ENCODE data around the gene CPT1A. TPM values are rescaled to one million over a fixed set of nuclear protein-coding genes. Genes with fewer than 3 reads are reported as not detected.

CPT1A gene
- total RNA-seq, 1 donor from 2014 or later = 76.3 TPM

- H3K9me3 ChIP-seq = no peaks in the 10 kb centered on the region
- no peak for DNase-seq (ENCODE audit: low spot score in 2 of 2)
- intact Hi-C loops (cut with DNase I) = no loop called here
Measured at GRCh38 chr11:68880851-68881250, 39.1 kb upstream of the CPT1A start.

GRCh38 chr11:68878022-68878421 lies 36.3 kb upstream of the CPT1A start:
- H3K27me3 ChIP-seq = no peaks in the 10 kb centered on the region
- intact Hi-C loops (cut with DNase I) = no loop called here
- no peak overlapping the region for H3K27ac ChIP-seq
- no peaks in the 10 kb centered on the region for H3K9me3 ChIP-seq
- DNase-seq (ENCODE audit: low spot score in 2 of 2) = no peak
- no peak for TF ChIP-seq CTCF (IDR thresholded peaks at IDR 0.05)
- no peak overlapping the region for H3K4me3 ChIP-seq
- peaks cover 0 to 14% of the 10 kb centered on the region in 2 donors for H3K4me1 ChIP-seq
- H3K36me3 ChIP-seq = no peaks in the 10 kb centered on the region

More at GRCh38 chr11:68880851-68881250, 39.1 kb upstream of the CPT1A start:
- no peak for TF ChIP-seq CTCF (IDR thresholded peaks at IDR 0.05)
- Histone ChIP-seq H3K4me1 (no peaks in the 10 kb centered on the region), H3K27ac (no peak overlapping the region), H3K27me3 (no peaks in the 10 kb centered on the region), H3K4me3 (no peak overlapping the region), H3K36me3 (no peaks in the 10 kb centered on the region)

- H3K9me3 ChIP-seq = no peaks in the 10 kb centered on the region
- intact Hi-C loops (cut with DNase I) = loop anchor here (2.0 kb wide), 1 partner anchor 18 kb away; no protein-coding TSS in a partner anchor
- DNase-seq (ENCODE audit: low spot score in 2 of 2) = no peak
- no peak for TF ChIP-seq CTCF (IDR thresholded peaks at IDR 0.05)
- H3K27me3 ChIP-seq = no peaks in the 10 kb centered on the region
- peak overlapping the region; percentile 40 to 78 for H3K27ac ChIP-seq
- no peaks in the 10 kb centered on the region for H3K36me3 ChIP-seq
- peak overlapping the region; percentile 21 to 30 for H3K4me3 ChIP-seq
- peaks cover 9 to 47% of the 10 kb centered on the region in 2 donors for H3K4me1 ChIP-seq
Measured at GRCh38 chr11:68872216-68873003, 30.7 kb upstream of the CPT1A start.

- H3K36me3 ChIP-seq = no peaks in the 10 kb centered on the region
- no peaks in the 10 kb centered on the region for H3K27me3 ChIP-seq
- no peaks in the 10 kb centered on the region for H3K9me3 ChIP-seq
- intact Hi-C loops (cut with DNase I) = loop anchor here (2.0 kb wide), 1 partner anchor 30 kb away; the partner anchor contains the start of gene CPT1A
- TF ChIP-seq CTCF (IDR thresholded peaks at IDR 0.05) = peak in 1 of 3 experiments; percentile 25
- H3K4me3 ChIP-seq = peak overlapping the region; percentile 45 to 64
- H3K27ac ChIP-seq = peak overlapping the region; percentile 65 to 78
- peaks cover 9 to 49% of the 10 kb centered on the region in 2 donors for H3K4me1 ChIP-seq
- no peak for DNase-seq (ENCODE audit: low spot score in 2 of 2)
Measured at GRCh38 chr11:68870470-68870869, 28.8 kb upstream of the CPT1A start.

GRCh38 chr11:68868221-68868835 lies 26.6 kb upstream of the CPT1A start:
- intact Hi-C loops (cut with DNase I) = no loop called here
- no peak for TF ChIP-seq CTCF (IDR thresholded peaks at IDR 0.05)
- H3K27ac ChIP-seq = no peak overlapping the region
- no peaks in the 10 kb centered on the region for H3K36me3 ChIP-seq
- H3K27me3 ChIP-seq = no peaks in the 10 kb centered on the region
- H3K4me1 ChIP-seq = peaks cover 9 to 38% of the 10 kb centered on the region in 2 donors
- peaks cover 0 to 7% of the 10 kb centered on the region in 2 donors for H3K9me3 ChIP-seq
- no peak overlapping the region for H3K4me3 ChIP-seq
- DNase-seq (ENCODE audit: low spot score in 2 of 2) = no peak

All from ascending aorta (tissue), 2 donors.